GM11168 (cell line): Measurements from ENCODE around the gene MYOD1.

Experiments used
- in situ Hi-C: fragments of 300-500 bp; cut with MboI; formaldehyde crosslinking; loops from one replicate; pipeline ENCODE4 v1.12.0; 2022; ENCODE audit warnings: low sequenced_read_pairs; ENCODE audit not compliant: unreplicated experiment

MYOD1 gene

DNA sequence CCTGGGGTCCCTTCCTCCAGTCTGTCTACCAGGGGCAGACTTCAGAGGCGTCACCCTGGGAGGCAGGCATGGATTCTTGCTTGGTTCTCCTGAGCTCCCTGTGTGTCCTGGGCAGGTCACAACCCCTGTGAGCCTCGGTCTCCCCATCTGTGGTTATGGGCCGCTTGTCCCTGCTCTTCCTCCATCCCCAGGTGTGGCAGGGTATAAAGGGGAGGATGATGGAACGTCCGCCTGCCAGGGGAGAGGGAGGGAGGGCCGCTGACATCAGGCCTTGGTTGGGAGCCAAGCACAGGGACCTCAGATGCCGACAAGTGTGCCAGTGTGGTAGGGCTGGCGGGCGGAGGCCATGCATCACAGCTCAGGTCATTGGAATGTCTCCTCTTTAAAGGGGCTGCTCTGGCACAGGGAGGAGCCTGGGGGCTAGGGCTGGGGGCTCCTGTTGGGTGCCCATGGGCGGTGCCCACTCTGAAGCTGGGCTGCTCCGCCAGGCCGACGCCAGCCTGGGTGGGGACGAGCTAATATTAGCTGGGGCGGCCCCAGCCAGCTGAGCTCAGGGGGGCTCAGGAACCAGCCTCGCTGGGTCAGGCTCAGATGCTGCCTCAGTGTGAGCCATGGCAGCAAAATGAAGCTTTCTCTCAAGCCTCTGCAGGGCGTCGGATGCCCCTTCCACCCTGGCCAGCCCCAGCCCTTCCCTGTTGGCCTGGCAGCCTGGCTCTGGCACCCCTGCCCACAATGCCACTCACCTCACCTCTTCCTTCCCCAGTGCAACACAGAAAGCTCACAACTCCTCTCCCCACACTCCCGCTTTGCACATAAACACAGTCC, 28.0 kb downstream of the MYOD1 start:
- in situ Hi-C loops: no loop called here

DNA sequence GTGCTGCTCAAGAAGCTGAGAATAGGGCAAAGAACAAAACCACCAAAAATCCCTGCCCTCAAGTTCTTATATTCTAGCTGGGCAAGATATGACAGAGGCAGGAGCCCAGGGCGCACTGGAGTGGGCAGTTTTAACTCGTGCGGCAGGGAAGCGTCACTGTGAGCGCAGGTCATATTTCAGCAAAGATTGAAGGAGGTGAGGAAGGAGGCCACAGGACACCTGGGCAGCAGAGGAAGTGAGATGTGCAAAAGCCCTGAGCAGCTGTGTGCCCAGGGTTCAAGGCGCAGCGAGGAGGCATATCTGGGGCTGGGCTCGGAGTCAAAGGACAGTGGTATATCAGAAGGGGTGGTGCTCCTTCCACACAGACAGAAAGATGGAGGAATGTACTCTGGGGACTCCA, 28.7 kb downstream of the MYOD1 start:
- in situ Hi-C loops: no loop called here

DNA sequence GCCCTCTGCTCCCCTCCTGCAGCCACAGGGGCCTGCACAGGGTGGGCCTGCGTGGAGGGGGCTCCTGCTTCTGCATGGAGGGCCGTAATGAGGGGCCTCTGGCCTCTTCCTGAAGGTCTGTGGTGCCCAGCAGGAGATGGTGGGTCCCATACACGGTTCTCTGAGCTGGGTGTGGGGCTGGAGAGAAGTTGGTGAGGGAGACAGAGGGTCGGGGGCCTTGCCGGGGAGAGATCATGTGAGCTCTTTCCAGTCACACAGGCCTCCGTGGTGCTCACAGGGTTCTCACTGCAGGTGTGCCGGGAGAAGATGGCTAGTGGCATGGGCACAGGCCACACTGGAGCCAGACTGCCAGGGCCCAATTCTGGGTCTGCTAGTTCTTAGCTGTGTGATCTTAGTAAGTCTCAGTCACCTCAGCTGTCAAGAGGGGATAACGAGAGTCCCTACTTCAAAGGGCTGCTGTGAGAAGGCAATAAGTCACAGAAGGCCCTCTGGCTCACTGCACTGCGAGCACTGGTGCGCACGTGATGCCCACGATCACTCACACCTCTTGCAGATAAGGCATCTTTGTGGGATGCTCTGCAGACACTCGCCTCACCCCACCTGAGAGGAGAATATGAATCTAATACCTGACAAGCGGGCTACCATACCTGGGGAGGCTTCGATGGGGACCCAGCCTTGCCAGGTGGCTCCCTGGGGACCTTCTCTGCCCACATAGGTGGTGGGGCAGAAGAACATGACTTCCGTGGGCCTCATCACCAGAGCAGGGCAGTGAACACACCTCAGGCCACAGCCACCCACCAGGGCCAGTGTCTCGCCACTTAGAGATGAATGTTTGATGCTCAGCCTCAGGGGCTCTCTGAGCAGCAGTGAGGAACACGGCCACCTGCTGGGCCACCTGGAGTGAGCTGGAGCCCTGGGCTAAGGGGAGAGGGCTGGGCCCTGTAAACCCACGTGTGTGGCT, 29.7 kb downstream of the MYOD1 start:
- in situ Hi-C loops: no loop called here

GRCh38 chr11:17750013-17750800, 30.8 kb downstream of the MYOD1 start:
- in situ Hi-C loops: no loop called here

GRCh38 chr11:17750801-17751165, 31.4 kb downstream of the MYOD1 start:
- in situ Hi-C loops: no loop called here

DNA sequence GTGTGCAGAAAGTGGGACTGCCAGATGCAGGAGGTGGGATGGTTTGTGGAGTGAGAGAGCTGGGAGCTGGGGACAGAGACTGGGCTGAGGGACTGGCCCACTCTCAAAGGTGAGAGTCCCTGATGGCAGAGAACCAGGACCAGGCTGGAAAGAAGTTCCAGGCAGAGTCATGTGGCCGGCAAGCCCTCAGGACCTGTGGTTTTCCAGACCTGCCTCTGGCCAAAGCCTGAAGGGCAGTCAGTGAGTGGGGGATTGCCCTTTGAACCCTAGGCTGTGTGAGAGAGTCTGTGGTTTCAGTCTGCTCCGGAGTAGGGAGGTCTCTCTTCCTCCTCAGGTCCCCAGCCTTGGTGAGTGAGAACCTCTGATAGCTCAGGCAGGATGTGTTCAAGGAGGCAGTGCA, 32.2 kb downstream of the MYOD1 start:
- in situ Hi-C loops: no loop called here

- in situ Hi-C loops: no loop called here
These were observed 32.8 kb downstream of the MYOD1 start for GRCh38 chr11:17752144-17752543.

GRCh38 chr11:17753153-17753552, 33.8 kb downstream of the MYOD1 start:
- in situ Hi-C loops: no loop called here

DNA sequence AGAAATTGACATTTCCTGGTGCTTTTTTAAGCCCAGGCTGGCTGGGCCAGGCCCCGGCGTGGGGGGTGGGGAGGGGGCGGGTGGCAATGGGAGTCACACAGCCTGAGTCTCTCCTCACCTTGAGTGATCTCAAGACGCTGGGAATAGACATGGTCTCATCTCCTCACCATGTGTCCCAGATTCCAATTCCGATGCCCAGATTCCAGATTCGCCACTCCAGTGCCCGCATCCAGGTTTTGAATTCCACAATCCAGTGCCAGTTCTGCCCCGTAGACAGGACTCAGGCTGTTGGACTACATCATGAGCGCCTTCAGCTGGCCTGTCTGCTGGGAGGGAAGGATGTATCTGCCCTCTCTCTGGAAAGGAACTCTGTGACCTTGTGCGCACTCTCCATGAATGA, 34.3 kb downstream of the MYOD1 start:
- in situ Hi-C loops: no loop called here

DNA sequence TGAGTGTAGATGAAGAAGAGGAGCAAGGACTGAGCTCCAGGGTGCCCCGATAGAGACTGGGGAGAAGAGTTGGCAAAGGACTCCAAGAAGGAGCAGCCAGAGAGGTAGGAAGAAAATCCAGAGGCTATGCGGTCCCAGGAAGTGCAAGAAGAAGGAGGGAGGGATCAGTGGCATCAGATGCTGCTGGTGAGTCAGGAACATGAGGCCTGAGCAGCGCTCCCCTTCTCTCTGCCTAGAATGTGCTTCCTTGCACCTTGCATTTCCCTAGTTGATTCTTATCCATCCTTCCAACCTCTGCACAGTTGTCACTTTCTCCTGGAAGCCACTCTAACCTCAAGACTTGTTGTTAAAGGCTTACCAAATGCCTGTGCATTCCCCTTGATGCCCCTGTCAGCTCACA, 36.5 kb downstream of the MYOD1 start:
- in situ Hi-C loops: no loop called here

- in situ Hi-C loops: loop anchor here (10.0 kb wide), 1 partner anchor 214 kb away; no protein-coding TSS in a partner anchor
These were observed 41.0 kb downstream of the MYOD1 start for GRCh38 chr11:17760102-17761029.

DNA sequence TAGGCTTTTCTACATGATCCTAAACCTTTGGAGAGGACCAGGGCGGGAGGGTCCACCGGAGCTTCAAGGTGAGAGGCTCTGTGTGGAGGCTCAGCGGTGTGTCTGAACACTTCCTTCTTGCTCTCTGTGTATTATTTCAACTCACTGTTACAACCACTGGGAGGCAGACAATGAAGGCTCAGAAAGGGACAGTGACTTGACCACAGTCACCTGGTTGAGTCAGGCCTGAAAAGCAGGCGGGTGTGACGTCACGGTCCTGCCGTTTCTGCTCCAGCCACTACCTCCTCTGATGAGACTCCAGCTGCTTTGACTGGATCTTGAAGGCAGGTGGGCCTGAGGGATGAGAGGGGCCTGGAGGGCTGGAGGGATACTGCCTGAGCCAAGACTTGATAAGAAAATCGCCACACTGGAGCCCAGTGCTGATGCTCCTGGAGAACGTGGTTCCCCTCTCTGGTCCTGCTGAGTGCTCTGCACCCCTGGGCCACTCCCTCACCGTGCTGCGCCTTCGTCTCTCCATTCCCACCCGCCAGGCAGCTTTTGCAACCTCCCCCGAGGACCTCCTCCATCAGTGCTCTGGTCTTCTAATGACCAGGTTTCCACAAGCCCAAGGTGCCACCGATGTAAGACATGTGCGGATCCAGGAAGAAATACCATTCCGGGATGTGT, 43.1 kb downstream of the MYOD1 start:
- in situ Hi-C loops: loop anchor here (10.0 kb wide), 1 partner anchor 212 kb away; no protein-coding TSS in a partner anchor

GRCh38 chr11:17763244-17763643, 43.9 kb downstream of the MYOD1 start:
- in situ Hi-C loops: loop anchor here (10.0 kb wide), 1 partner anchor 212 kb away; no protein-coding TSS in a partner anchor

- in situ Hi-C loops: loop anchor here (10.0 kb wide), 1 partner anchor 211 kb away; no protein-coding TSS in a partner anchor
These were observed 44.3 kb downstream of the MYOD1 start for GRCh38 chr11:17763703-17764102.

DNA sequence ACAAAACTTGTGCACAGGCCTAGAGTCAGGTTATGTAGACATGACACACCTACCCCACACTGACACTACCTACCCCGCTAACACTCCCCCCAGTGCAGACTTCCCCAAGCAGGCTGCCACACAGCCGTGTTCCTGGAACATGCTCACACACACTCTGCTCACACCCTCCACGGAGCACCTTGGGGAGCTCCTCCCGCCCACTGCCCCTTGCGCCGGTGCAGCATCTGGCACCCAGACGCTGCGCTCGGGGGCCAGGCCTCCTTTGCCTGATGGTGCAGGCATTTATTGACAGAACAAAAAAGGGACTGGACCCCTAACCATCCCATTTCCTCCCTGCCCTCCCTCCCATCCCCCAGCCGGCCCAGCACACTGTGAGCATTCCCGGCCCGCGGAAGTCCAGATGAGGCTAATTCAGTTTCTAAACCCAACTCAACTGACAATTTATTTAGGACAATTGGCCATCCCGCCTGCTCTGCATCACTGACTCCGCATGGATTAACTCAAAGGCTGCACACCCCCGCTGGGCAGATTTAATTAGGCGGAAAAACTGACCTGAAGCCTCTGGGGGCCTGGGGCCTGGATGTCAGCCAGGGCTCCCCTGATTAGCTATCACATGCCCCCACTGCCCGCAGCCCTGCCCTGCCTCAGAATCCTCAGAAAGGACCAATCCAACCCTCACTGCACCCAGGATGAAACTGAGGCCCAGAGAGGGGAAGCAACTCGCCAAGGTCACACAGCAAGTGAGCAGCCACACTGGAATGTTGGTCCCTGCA, 45.3 kb downstream of the MYOD1 start:
- in situ Hi-C loops: loop anchor here (10.0 kb wide), 1 partner anchor 210 kb away; no protein-coding TSS in a partner anchor

DNA sequence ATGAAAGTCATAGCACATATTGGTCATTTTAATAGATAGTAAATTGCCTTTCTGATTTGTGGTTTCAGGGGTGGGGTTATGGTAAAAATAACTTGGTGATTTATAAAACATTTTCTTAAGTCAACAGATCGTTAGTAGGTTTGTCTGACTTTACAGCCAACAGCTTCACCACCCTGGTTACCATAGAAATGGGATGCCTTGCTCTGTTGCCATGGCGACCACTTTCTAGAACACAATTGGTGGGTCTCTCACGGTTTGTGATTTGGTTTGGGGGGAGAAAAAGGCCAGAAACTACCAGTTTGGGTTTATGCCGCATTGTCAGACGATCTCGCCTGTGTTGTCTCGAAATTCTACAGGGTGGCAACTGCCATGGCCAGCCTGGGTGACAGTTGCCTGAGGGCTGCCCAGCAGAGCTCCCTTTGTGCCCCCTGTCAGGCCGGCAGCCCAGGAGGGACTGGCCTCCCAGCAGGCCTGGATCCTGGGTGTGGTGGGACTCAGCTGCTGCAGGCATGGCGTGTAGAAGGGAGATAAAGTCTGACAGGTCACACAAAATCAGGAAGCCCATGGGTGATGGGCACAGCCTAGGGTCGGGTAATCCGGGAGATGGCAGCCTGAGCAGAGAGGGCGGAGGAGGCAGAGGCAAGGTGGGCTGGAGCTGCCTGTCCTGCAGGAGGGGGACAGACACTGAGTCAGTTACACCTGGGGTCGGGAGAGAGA, 46.1 kb downstream of the MYOD1 start:
- in situ Hi-C loops: loop anchor here (10.0 kb wide), 1 partner anchor 209 kb away; no protein-coding TSS in a partner anchor

DNA sequence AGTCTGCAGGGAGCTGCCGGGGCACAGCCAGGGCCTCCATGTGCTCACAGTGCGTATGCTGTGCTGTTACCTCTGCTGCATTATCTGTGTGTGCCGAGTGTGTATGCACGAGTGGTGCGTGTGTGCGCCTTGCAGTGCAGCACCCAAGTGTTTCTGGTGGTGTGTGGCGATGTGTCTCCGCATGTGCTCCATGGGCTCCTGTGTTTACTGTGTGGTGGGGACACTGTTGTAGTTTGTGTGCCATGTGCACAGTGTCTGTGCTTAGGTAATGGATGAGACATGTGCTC, 46.6 kb downstream of the MYOD1 start:
- in situ Hi-C loops: loop anchor here (10.0 kb wide), 1 partner anchor 209 kb away; no protein-coding TSS in a partner anchor
